ENCODE data around the gene CACUL1. TPM values are rescaled to one million over a fixed set of nuclear protein-coding genes. Genes with fewer than 3 reads are reported as not detected.

Gene CACUL1
- total and polyA plus RNA-seq, 2 of the 13 experiments (the other 11 are each of a cell fraction or from before 2014, with no cell fraction given) = 14.2 to 31.0 TPM

- 0 out of 2 replicates have a peak, but pooled peaks have one; percentile 16 for TF ChIP-seq SMAD1 (CRISPR knock-in tag; IDR thresholded peaks at IDR 0.05; ENCODE audit: borderline replicate concordance, low read depth)
- 0 out of 2 replicates have a peak, but pooled peaks have one; percentile 14 for TF ChIP-seq SAFB2 (CRISPR knock-in tag; IDR thresholded peaks at IDR 0.05; ENCODE audit: borderline replicate concordance, low read depth)
- TF ChIP-seq ZNF34 (CRISPR knock-in tag; IDR thresholded peaks at IDR 0.05; ENCODE audit: borderline replicate concordance) = 0 out of 2 replicates have a peak, but pooled peaks have one; percentile 17
- TF ChIP-seq MTERF4 (CRISPR knock-in tag; IDR thresholded peaks at IDR 0.05) = 0 out of 2 replicates have a peak, but pooled peaks have one; percentile 59
- 0 out of 2 replicates have a peak, but pooled peaks have one; percentile 91 for TF ChIP-seq KAT7 (CRISPR knock-in tag; IDR thresholded peaks at IDR 0.05; ENCODE audit: borderline replicate concordance)
- TF ChIP-seq MIXL1 (CRISPR knock-in tag; IDR thresholded peaks at IDR 0.05) = no peak
- TF ChIP-seq, protein P1, sequence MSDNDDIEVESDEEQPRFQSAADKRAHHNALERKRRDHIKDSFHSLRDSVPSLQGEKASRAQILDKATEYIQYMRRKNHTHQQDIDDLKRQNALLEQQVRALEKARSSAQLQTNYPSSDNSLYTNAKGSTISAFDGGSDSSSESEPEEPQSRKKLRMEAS (IDR thresholded peaks at IDR 0.05) = no peak
- TF ChIP-seq ZSCAN29 (CRISPR knock-in tag; conservative IDR thresholded peaks at IDR 0.05) = 0 out of 2 replicates have a peak, but pooled peaks have one; percentile 27
- TF ChIP-seq SP2 (CRISPR knock-in tag; IDR thresholded peaks at IDR 0.05) = peak; percentile 29; the same call in 1 of the 2 replicates
- TF ChIP-seq ZNF558 (CRISPR knock-in tag; IDR thresholded peaks at IDR 0.05; ENCODE audit: borderline replicate concordance) = 0 out of 2 replicates have a peak, but pooled peaks have one; percentile 24
- no peak for TF ChIP-seq ZFP41 (CRISPR knock-in tag; IDR thresholded peaks at IDR 0.05; ENCODE audit: borderline replicate concordance)
- TF ChIP-seq ZNF609 (CRISPR knock-in tag; IDR thresholded peaks at IDR 0.05; ENCODE audit: borderline replicate concordance) = 0 out of 2 replicates have a peak, but pooled peaks have one; percentile 6
- TF ChIP-seq ZNF616 (CRISPR knock-in tag; IDR thresholded peaks at IDR 0.05; ENCODE audit: low read depth) = 0 out of 2 replicates have a peak, but pooled peaks have one; percentile 48
- peak in 1 of 2 experiments; percentile 36; a peak in 1 of 4 replicates for TF ChIP-seq HMGXB4 (CRISPR knock-in tag; IDR thresholded peaks at IDR 0.05; ENCODE audit: borderline replicate concordance in 1 of 2, low read depth in 1 of 2)
- TF ChIP-seq ZNF281 (CRISPR knock-in tag; IDR thresholded peaks at IDR 0.05; ENCODE audit: borderline replicate concordance) = peak; percentile 65; the same call in 1 of the 2 replicates
- peak; percentile 48; the same call in 1 of the 2 replicates for TF ChIP-seq SIN3A (IDR thresholded peaks at IDR 0.05; ENCODE audit: borderline replicate concordance, low read depth, low read length)
- TF ChIP-seq ZNF605 (CRISPR knock-in tag; IDR thresholded peaks at IDR 0.05) = peak; percentile 49; the same call in 1 of the 2 replicates
- TF ChIP-seq PRPF4 (IDR thresholded peaks at IDR 0.05; ENCODE audit: low read depth, low read length, poor library complexity, severe bottlenecking) = peak; percentile 74
Observed at GRCh38 chr10:118754229-118754555, 578 bp downstream of the CACUL1 start (continued).

Data from HepG2 (cell line).